Measurements from ENCODE around the gene CTBP2. TPM values are rescaled to one million over a fixed set of nuclear protein-coding genes. Genes with fewer than 3 reads are reported as not detected.

The CTBP2 gene
- total RNA-seq, 1 donor from 2014 or later: 57.3 TPM

DNA sequence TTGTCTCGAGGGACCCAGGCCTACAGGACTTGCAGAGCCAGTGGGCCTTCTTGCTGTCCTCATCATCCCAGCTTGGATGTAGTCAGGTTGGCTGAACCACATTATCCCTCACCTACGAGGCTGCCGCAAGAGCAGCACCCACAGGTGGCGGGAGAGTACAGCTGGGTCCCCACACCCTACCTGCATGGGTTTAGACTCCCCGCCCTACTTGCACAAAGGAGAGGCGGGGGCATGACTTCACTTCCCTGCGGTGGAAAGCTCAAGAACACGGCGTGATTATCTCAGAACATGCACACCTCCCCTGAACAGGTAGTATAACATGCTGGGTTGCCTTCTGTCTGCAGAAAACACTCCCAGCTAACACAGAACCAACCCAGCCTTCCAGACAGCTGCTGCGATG lies 57.5 kb downstream of the CTBP2 start:
- TF ChIP-seq, protein P1, sequence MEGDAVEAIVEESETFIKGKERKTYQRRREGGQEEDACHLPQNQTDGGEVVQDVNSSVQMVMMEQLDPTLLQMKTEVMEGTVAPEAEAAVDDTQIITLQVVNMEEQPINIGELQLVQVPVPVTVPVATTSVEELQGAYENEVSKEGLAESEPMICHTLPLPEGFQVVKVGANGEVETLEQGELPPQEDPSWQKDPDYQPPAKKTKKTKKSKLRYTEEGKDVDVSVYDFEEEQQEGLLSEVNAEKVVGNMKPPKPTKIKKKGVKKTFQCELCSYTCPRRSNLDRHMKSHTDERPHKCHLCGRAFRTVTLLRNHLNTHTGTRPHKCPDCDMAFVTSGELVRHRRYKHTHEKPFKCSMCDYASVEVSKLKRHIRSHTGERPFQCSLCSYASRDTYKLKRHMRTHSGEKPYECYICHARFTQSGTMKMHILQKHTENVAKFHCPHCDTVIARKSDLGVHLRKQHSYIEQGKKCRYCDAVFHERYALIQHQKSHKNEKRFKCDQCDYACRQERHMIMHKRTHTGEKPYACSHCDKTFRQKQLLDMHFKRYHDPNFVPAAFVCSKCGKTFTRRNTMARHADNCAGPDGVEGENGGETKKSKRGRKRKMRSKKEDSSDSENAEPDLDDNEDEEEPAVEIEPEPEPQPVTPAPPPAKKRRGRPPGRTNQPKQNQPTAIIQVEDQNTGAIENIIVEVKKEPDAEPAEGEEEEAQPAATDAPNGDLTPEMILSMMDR (conservative IDR thresholded peaks at IDR 0.05; ENCODE audit: low read depth, low read length): no peak
- no peak overlapping the region for H3K4me3 ChIP-seq (ENCODE audit: low read depth, low read length)
- no peak for DNase-seq (ENCODE audit: low read depth)

DNA sequence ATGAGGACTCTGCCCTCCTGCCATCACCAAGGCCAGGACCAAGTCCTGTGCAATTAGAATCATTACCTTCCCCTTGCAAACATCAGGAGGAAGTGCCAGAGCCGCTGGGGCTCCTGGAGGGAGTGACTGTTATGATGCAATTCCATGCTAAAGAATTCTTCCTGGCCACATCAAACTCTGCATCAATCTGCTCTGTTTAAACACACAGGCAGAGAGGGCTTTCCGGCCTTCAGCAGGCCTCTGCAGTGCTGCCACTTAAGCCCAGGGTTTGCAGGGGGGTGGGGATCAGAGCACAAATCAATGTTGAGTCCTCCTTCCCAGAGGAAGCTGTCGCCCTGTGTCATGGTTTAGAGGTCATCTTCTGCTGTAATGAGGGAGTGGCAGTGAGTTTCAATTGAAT lies 58.1 kb downstream of the CTBP2 start:
- DNase-seq (ENCODE audit: low read depth): no peak
- TF ChIP-seq, protein P1 (conservative IDR thresholded peaks at IDR 0.05; ENCODE audit: low read depth, low read length): no peak
- no peak overlapping the region for H3K4me3 ChIP-seq (ENCODE audit: low read depth, low read length)

GRCh38 chr10:125101581-125101980 lies 58.8 kb downstream of the CTBP2 start:
- TF ChIP-seq, protein P1 (conservative IDR thresholded peaks at IDR 0.05; ENCODE audit: low read depth, low read length): no peak
- H3K4me3 ChIP-seq (ENCODE audit: low read depth, low read length): no peak overlapping the region
- DNase-seq (ENCODE audit: low read depth): no peak

DNA sequence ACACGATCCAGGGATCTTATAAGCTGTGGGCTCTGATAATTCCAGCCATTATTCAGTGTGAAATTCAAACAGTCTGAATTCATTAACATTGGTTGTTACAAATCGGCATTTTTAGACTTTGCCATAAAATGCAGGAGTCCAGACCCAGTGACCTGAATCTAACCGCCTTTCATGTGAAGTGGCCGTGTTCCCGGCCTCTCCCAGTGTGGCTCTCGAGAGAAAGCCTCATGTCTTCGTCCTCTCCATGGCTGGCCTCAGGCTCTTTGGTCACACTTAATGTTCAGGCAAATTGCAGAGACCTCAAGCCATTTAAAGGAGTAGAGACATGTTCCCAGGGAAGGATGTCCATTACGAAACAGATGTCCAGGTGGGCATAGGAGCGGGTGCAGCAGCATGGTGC lies 59.3 kb downstream of the CTBP2 start:
- no peak overlapping the region for H3K4me3 ChIP-seq (ENCODE audit: low read depth, low read length)
- DNase-seq (ENCODE audit: low read depth): no peak
- TF ChIP-seq, protein P1 (conservative IDR thresholded peaks at IDR 0.05; ENCODE audit: low read depth, low read length): no peak

GRCh38 chr10:125097409-125098070 lies 62.8 kb downstream of the CTBP2 start:
- no peak overlapping the region for H3K4me3 ChIP-seq (ENCODE audit: low read depth, low read length)
- TF ChIP-seq, protein P1 (conservative IDR thresholded peaks at IDR 0.05; ENCODE audit: low read depth, low read length): no peak
- DNase-seq (ENCODE audit: low read depth): no peak

GRCh38 chr10:125096975-125097374 lies 63.4 kb downstream of the CTBP2 start:
- TF ChIP-seq, protein P1 (conservative IDR thresholded peaks at IDR 0.05; ENCODE audit: low read depth, low read length): no peak
- H3K4me3 ChIP-seq (ENCODE audit: low read depth, low read length): no peak overlapping the region

GRCh38 chr10:125096371-125096770 lies 64.0 kb downstream of the CTBP2 start:
- DNase-seq (ENCODE audit: low read depth): no peak
- TF ChIP-seq, protein P1 (conservative IDR thresholded peaks at IDR 0.05; ENCODE audit: low read depth, low read length): no peak
- H3K4me3 ChIP-seq (ENCODE audit: low read depth, low read length): no peak overlapping the region

More at GRCh38 chr10:125096975-125097374, 63.4 kb downstream of the CTBP2 start:
- no peak for DNase-seq (ENCODE audit: low read depth)
